Testis (tissue), 3 donors: ENCODE results near the gene SLC9A3. TPM values are rescaled to one million over a fixed set of nuclear protein-coding genes. Genes with fewer than 3 reads are reported as not detected.

Source experiments
- DNase-seq: peaks from one replicate; pipeline ENCODE4 v3.0.0-alpha.2; 2019
- H3K27ac ChIP-seq, 2 donors: fragments of 200-600 bp; sonication (generic); one replicate each; pipeline ENCODE4 v1.5.1; 2019
- H3K27me3 ChIP-seq: fragments of 200-600 bp; sonication (generic); one replicate; pipeline ENCODE4 v1.5.1; 2019
- H3K36me3 ChIP-seq: fragments of 200-600 bp; sonication (generic); one replicate; pipeline ENCODE4 v1.5.1; 2017; ENCODE audit warnings: low read depth; ENCODE audit errors: missing control alignments
- H3K4me1 ChIP-seq: fragments of 200-600 bp; sonication (generic); one replicate; pipeline ENCODE4 v1.5.1; 2019
- H3K4me3 ChIP-seq, 2 donors: fragments of 200-600 bp; sonication (generic); one replicate each; pipeline ENCODE4 v1.5.1; 2017 to 2019
- H3K9me3 ChIP-seq: fragments of 200-600 bp; sonication (generic); one replicate; pipeline ENCODE4 v1.5.1; 2017
- CTCF ChIP-seq, 3 experiments: fragments of 450-650 bp in 2 of 3; fragments of 200-600 bp in 1 of 3; sonication (generic) in 1 of 3; IDR thresholded peaks; one replicate each; pipeline ENCODE4 v1.5.1; 2016 to 2019; ENCODE audit warnings: antibody characterized with exemption in 3 of 3, mild to moderate bottlenecking in 2 of 3, moderate library complexity in 1 of 3
- POLR2A ChIP-seq: fragments of 450-650 bp; IDR thresholded peaks from one replicate; pipeline ENCODE4 v1.6.1; 2017; ENCODE audit warnings: antibody characterized with exemption, mild to moderate bottlenecking, moderate library complexity
- WGBS, 2 donors: methylation state at CpG; one replicate each; pipeline ENCODE4 v1.1.5; 2018; 5-methylcytosine and 5-hydroxymethylcytosine counted together
- intact Hi-C: fragments of 100-400 bp; cut with DNase I; formaldehyde crosslinking; loops from one replicate; pipeline ENCODE4 v1.15.1; 2023; ENCODE audit warnings: low total_unique reads
- polyA plus RNA-seq: library from polyadenylated mRNA; stranded (reverse); fragments of 350-450 nt; fragmentation: Illumina TruSeq; extraction: RNeasy Lipid Tissue Mini Kit (QIAGEN cat#74804); gene quantifications from one replicate; pipeline ENCODE4 v1.2.3, GENCODE V29; 2014; ENCODE audit warnings: low read depth, low replicate concordance; ENCODE audit not compliant: insufficient read depth
- total RNA-seq, 2 donors: library from RNA; depleted of rRNA; stranded (reverse); fragments of >200 nt; gene quantifications; one replicate each; pipeline ENCODE4 v1.2.3, GENCODE V29; 2016

The SLC9A3 gene
- total and polyA plus RNA-seq, 3 donors from 2014 or later, result 2.3 to 3.8 (median 2.6) TPM

GRCh38 chr5:472076-472655 is 52.1 kb downstream of the SLC9A3 start:
- H3K27me3 ChIP-seq, result no peaks in the 10 kb centered on the region
- H3K36me3 ChIP-seq, result no peaks in the 10 kb centered on the region
- no peak for TF ChIP-seq CTCF (IDR thresholded peaks at IDR 0.05)
- TF ChIP-seq POLR2A, result no peak
- intact Hi-C loops, result no loop called here
- WGBS, 2 donors, result 3 to 11% methylated on average over 23 to 30 of the region's 30 CpGs
- peaks cover 15% of the 10 kb centered on the region for H3K4me1 ChIP-seq
- peak overlapping the region; percentile 59 to 77 for H3K27ac ChIP-seq
- H3K4me3 ChIP-seq, result peak overlapping the region; percentile 83 to 91
- no peaks in the 10 kb centered on the region for H3K9me3 ChIP-seq
- DNase-seq, result no peak

- Histone ChIP-seq H3K27ac (peak overlapping the region in 1 of 2 donors; percentile 59), H3K9me3 (no peaks in the 10 kb centered on the region), H3K4me3 (peak overlapping the region in 1 of 2 donors; percentile 83), H3K27me3 (no peaks in the 10 kb centered on the region), H3K36me3 (no peaks in the 10 kb centered on the region), H3K4me1 (peaks cover 15% of the 10 kb centered on the region)
- TF ChIP-seq POLR2A (no peak), CTCF (IDR thresholded peaks at IDR 0.05) (no peak)
- no peak for DNase-seq
- intact Hi-C loops, result no loop called here
- 56 to 69% methylated on average over 6 of the region's 6 CpGs for WGBS, 2 donors
Measured at GRCh38 chr5:471750-472058, 52.5 kb downstream of the SLC9A3 start.

- Histone ChIP-seq H3K4me1 (peaks cover 15% of the 10 kb centered on the region), H3K27ac (no peak overlapping the region), H3K27me3 (no peaks in the 10 kb centered on the region), H3K4me3 (no peak overlapping the region), H3K9me3 (no peaks in the 10 kb centered on the region), H3K36me3 (no peaks in the 10 kb centered on the region)
- intact Hi-C loops, result no loop called here
- no peak for DNase-seq
- TF ChIP-seq POLR2A, result no peak
- TF ChIP-seq CTCF (IDR thresholded peaks at IDR 0.05), result no peak
- 86 to 91% methylated on average over 18 to 31 of the region's 31 CpGs for WGBS, 2 donors
Measured at GRCh38 chr5:470961-471749, 53.1 kb downstream of the SLC9A3 start.

GRCh38 chr5:469752-470483 is 54.3 kb downstream of the SLC9A3 start:
- 92 to 94% methylated on average over 19 of the region's 19 CpGs for WGBS, 2 donors
- no peaks in the 10 kb centered on the region for H3K36me3 ChIP-seq
- no peak overlapping the region for H3K4me3 ChIP-seq
- H3K27me3 ChIP-seq, result no peaks in the 10 kb centered on the region
- H3K27ac ChIP-seq, result no peak overlapping the region
- no peak for DNase-seq
- intact Hi-C loops, result no loop called here
- H3K4me1 ChIP-seq, result peaks cover 13% of the 10 kb centered on the region
- H3K9me3 ChIP-seq, result no peaks in the 10 kb centered on the region
- TF ChIP-seq CTCF (IDR thresholded peaks at IDR 0.05) (no peak), POLR2A (no peak)
